ENCODE measurements around the gene ITGB1. TPM values are rescaled to one million over a fixed set of nuclear protein-coding genes. Genes with fewer than 3 reads are reported as not detected.

Gene ITGB1
- total RNA-seq, 1 experiment from 2014 or later = 317 TPM

DNA sequence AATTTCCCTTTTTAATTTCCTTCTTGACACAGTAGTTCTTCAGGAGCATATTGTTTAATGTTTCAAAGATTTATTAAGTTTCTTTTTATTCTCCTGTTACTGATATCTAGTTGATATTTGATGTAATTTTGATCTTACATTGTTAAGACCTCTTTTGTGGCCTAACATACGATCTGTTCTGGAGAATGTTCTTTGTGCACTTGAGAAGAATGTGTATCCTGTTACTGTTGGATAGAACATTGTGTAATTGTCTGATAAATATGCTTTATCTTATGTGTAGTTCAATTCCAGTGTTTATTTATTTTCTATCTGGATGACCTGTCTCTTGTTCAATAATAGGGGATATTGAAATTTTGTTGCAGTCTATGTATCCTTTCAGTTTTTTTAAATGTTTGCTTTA, 106.7 kb downstream of the ITGB1 start:
- no peaks in the 10 kb centered on the region for H3K27me3 Mint-ChIP-seq (ENCODE audit: low read depth)
- H3K36me3 Mint-ChIP-seq = no peaks in the 10 kb centered on the region
- TF ChIP-seq, protein P1, sequence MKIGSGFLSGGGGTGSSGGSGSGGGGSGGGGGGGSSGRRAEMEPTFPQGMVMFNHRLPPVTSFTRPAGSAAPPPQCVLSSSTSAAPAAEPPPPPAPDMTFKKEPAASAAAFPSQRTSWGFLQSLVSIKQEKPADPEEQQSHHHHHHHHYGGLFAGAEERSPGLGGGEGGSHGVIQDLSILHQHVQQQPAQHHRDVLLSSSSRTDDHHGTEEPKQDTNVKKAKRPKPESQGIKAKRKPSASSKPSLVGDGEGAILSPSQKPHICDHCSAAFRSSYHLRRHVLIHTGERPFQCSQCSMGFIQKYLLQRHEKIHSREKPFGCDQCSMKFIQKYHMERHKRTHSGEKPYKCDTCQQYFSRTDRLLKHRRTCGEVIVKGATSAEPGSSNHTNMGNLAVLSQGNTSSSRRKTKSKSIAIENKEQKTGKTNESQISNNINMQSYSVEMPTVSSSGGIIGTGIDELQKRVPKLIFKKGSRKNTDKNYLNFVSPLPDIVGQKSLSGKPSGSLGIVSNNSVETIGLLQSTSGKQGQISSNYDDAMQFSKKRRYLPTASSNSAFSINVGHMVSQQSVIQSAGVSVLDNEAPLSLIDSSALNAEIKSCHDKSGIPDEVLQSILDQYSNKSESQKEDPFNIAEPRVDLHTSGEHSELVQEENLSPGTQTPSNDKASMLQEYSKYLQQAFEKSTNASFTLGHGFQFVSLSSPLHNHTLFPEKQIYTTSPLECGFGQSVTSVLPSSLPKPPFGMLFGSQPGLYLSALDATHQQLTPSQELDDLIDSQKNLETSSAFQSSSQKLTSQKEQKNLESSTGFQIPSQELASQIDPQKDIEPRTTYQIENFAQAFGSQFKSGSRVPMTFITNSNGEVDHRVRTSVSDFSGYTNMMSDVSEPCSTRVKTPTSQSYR (CRISPR knock-in tag; IDR thresholded peaks at IDR 0.05) = no peak
- TF ChIP-seq EMX1 (CRISPR knock-in tag; IDR thresholded peaks at IDR 0.05) = no peak
- TF ChIP-seq IRF2 (CRISPR knock-in tag; IDR thresholded peaks at IDR 0.05; ENCODE audit: borderline replicate concordance, low read depth) = no peak
- no peak for TF ChIP-seq KAT7 (CRISPR knock-in tag; IDR thresholded peaks at IDR 0.05; ENCODE audit: borderline replicate concordance)
- TF ChIP-seq GTF2I (CRISPR knock-in tag; conservative IDR thresholded peaks at IDR 0.05) = no peak
- no peak for TF ChIP-seq ZNF671 (CRISPR knock-in tag; IDR thresholded peaks at IDR 0.05)
- no peaks in the 10 kb centered on the region; the same call in 1 of the 2 replicates for H3K4me1 Mint-ChIP-seq
- ATAC-seq = no peak
- POLR2A ChIA-PET = no interaction called here
- no peak for DNase-seq (ENCODE audit: low spot score)
- H3K9me3 Mint-ChIP-seq = no peaks in the 10 kb centered on the region
- no peak overlapping the region for H3K27ac Mint-ChIP-seq
- no peak overlapping the region for H3K4me3 Mint-ChIP-seq
- CTCF ChIA-PET = no interaction called here

All from WTC11 (cell line).